ENCODE measurements around the gene UNCX. TPM values are rescaled to one million over a fixed set of nuclear protein-coding genes. Genes with fewer than 3 reads are reported as not detected.
"Not testable (repeated sequence)": the region's sequence is repeated elsewhere in the genome, so short reads cannot be mapped to it uniquely, and the experiment has no call there.

The UNCX gene
- polyA plus RNA-seq, 1 experiment: not detected

GRCh38 chr7:1257863-1258262 is 25.2 kb downstream of the UNCX start:
- Histone ChIP-seq H3K4me3 (ENCODE audit: low read depth, low read length) (no peak overlapping the region), H3K27me3 (ENCODE audit: control insufficient read depth, insufficient read depth, low read length) (peaks cover 21% of the 10 kb centered on the region), H3K36me3 (ENCODE audit: control insufficient read depth, insufficient read depth, low read length) (no peaks in the 10 kb centered on the region)
- CTCF ChIA-PET: no interaction called here
- no peak for DNase-seq (ENCODE audit: low read depth)
- TF ChIP-seq CTCF (IDR thresholded peaks at IDR 0.05; ENCODE audit: insufficient read depth, low read depth, low read length): no peak
- POLR2A ChIA-PET: no interaction called here

DNA sequence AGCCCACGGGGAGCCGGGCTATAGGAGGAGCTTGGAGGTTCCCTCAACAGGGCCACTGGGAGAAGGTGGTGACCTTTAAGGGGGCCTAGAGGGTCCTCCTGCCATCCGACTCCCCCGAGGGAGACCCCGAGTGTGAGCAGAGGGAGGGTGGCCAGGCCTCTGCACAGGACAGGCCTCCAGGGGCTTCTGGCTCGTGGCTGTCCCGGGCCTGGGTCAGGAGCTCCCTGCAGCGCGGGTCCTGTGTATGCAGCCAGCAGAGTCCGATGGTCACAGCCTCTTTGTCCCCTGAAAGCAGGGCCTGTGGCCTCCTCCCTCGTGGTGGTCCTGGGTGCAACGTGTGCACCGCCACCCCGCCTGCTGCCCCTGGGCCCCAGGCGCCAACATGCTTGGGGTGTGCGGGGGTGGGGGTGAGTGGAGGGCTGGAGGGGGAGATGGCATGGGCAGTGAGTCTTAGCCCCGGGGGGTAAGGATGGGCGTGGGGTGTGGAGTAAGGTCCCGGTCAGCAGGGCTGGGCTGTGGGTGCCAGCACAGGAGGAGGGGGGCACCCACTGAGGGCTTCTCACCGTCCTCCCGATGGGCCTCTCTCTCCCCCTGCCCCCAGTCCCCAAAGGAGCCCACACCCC is 27.1 kb downstream of the UNCX start:
- Histone ChIP-seq H3K4me3 (ENCODE audit: low read depth, low read length) (no peak overlapping the region), H3K36me3 (ENCODE audit: control insufficient read depth, insufficient read depth, low read length) (no peaks in the 10 kb centered on the region), H3K27me3 (ENCODE audit: control insufficient read depth, insufficient read depth, low read length) (peaks cover 20% of the 10 kb centered on the region)
- POLR2A ChIA-PET: no interaction called here
- no peak for DNase-seq (ENCODE audit: low read depth)
- no peak for TF ChIP-seq CTCF (IDR thresholded peaks at IDR 0.05; ENCODE audit: insufficient read depth, low read depth, low read length)
- CTCF ChIA-PET: no interaction called here

DNA sequence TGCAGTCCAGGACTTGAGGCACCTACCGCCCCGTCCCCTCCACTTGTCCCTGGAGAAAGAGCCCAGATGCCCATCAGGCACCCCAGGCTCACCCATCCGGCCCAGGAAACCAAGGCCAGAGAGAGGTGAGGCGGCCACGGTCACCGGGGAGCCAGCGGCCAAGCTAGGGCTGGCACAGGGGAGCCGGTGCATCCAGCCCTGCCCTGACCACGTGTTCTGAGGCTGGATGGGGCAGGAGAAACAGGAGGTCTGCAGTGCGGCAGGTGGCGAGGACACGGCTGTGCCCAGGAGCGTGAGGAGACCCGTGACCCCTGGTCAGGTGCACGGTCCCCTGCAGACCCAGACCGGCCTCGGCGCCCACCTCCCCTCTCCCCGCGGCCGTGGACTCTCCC is 27.6 kb downstream of the UNCX start:
- Histone ChIP-seq H3K4me3 (ENCODE audit: low read depth, low read length) (no peak overlapping the region), H3K36me3 (ENCODE audit: control insufficient read depth, insufficient read depth, low read length) (no peaks in the 10 kb centered on the region), H3K27me3 (ENCODE audit: control insufficient read depth, insufficient read depth, low read length) (peaks cover 17% of the 10 kb centered on the region)
- no peak for DNase-seq (ENCODE audit: low read depth)
- no peak for TF ChIP-seq CTCF (IDR thresholded peaks at IDR 0.05; ENCODE audit: insufficient read depth, low read depth, low read length)
- ChIA-PET POLR2A (no interaction called here), CTCF (no interaction called here)

DNA sequence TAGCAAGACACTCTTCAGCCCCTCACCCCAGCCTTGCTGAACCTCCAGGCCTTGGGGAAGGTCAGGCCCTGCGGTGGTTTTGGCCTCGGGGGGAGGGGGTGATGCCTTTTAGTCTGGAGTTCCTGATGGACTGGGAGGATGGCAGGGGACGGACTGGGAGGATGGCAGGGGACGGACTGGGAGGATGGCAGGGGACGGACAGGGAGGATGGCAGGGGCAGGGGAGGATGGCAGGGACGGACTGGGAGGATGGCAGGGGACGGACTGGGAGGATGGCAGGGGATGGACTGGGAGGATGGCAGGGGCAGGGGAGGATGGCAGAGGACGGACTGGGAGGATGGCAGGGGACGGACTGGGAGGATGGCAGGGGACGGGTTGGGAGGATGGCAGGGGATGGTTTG is 28.4 kb downstream of the UNCX start:
- H3K27me3 ChIP-seq (ENCODE audit: control insufficient read depth, insufficient read depth, low read length): peaks cover 14% of the 10 kb centered on the region
- DNase-seq (ENCODE audit: low read depth); H3K4me3 ChIP-seq (ENCODE audit: low read depth, low read length); H3K36me3 ChIP-seq (ENCODE audit: control insufficient read depth, insufficient read depth, low read length); CTCF ChIA-PET; POLR2A ChIA-PET: not testable (repeated sequence)

- Histone ChIP-seq H3K4me3 (ENCODE audit: low read depth, low read length) (no peak overlapping the region), H3K27me3 (ENCODE audit: control insufficient read depth, insufficient read depth, low read length) (peaks cover 11% of the 10 kb centered on the region), H3K36me3 (ENCODE audit: control insufficient read depth, insufficient read depth, low read length) (no peaks in the 10 kb centered on the region)
- TF ChIP-seq CTCF (IDR thresholded peaks at IDR 0.05; ENCODE audit: insufficient read depth, low read depth, low read length): no peak
- no peak for DNase-seq (ENCODE audit: low read depth)
- ChIA-PET CTCF (interaction anchor here (0.6 to 0.8 kb wide), 3 partner anchors 24 to 79 kb away, joined by 3 to 4 read pairs (median 3); no protein-coding TSS in a partner anchor), POLR2A (no interaction called here)
Measured at GRCh38 chr7:1262441-1262840, 29.8 kb downstream of the UNCX start.

GRCh38 chr7:1263391-1263951 is 30.8 kb downstream of the UNCX start:
- Histone ChIP-seq H3K36me3 (ENCODE audit: control insufficient read depth, insufficient read depth, low read length) (no peaks in the 10 kb centered on the region), H3K27me3 (ENCODE audit: control insufficient read depth, insufficient read depth, low read length) (peaks cover 11% of the 10 kb centered on the region), H3K4me3 (ENCODE audit: low read depth, low read length) (no peak overlapping the region)
- no peak for DNase-seq (ENCODE audit: low read depth)
- TF ChIP-seq CTCF (IDR thresholded peaks at IDR 0.05; ENCODE audit: insufficient read depth, low read depth, low read length): no peak
- POLR2A ChIA-PET: no interaction called here
- CTCF ChIA-PET: interaction anchor here (1.0 kb wide), 1 partner anchor 12 kb away, joined by 3 read pairs; no protein-coding TSS in a partner anchor

Data from BJ (cell line).